ENCODE results near the gene OLFML1.

OLFML1 gene

DNA sequence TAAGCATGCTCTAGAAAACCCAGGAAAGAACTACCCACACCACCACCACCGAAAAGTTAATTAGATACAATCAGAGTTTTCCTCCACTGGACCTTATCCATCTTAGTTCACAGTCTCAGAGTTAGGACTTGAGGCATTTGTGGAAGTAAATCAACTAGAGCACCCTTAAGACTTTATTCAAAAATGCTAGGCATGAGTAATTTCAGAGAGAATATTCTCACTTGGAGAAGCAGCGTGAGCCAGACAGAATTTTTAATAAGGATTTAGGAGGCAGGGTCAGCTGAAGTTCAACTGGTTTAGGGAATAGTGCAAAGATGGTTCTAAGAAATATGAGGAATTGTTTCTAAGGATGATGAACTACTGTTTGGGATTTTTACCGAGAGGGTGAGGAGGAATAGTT, 1.2 kb upstream of the OLFML1 start:
- no peak for DNase-seq

DNA sequence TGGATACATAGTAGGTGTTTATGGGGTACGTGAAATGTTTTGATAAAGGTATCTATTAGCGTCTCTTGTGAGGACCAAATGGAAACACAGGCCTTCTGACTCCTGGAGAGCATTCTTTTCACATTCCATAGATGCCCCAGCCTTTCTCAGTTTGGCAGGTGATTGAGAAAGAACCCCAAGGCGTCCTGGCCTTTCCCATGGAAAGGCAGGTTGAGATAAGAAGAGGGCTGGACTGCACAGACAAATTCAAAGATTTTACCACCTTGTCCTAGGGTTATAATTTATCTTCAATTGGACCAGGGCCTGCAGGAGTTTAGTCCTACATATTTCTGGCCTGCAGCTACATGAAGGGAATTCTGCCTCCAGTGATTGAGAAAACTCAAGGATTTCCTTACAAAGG, 661 bp upstream of the OLFML1 start:
- no peak for DNase-seq

DNA sequence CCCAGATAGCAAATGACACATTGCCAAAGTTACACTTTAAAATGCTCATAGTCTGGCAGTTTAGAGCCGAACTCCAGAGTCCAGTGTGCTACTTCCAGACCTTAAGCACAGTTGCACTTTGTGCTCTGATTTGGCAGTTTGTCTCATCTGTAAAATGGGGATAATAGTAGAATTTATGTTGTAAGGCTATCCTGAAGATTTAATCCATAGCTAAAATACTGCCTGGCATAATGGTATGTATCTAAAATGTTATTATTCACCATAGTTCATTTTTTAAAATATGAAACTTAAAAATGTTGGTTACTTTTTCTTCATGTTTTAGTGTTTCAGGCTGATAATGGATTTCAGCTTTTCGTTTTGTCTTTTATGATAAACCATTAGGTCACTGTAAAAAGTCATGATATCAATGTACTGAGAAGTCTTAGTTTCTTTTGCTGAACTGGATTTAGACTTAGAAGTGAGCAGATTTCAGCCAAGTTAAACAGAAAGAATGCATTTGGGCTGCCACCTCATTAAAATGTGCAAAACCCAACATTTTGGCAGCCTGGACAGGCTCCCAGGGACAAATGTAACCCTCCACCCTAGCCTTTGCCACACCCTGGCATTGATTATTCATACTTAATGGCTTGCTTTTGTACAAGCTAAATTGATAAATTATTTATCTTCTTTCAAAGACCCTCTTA, 933 bp downstream of the OLFML1 start:
- no peak for DNase-seq

DNA sequence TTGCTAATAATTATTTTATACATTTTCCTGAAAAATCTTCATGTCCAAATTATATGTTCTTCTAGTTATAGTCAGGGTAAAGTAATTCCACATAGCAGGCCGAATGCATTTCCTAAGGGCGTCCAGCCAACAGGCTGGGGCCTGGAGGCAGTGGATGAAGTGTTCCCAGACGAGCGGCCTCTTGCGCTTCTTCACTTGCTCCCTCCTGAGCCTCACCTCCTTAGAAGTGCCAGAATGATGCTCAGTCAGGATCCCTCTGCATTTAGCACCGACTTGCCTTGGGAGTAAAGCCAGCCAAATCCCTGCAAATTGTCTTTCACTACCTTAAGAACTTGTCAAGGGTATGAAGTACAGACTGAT, 1.5 kb downstream of the OLFML1 start:
- no peak for DNase-seq

DNA sequence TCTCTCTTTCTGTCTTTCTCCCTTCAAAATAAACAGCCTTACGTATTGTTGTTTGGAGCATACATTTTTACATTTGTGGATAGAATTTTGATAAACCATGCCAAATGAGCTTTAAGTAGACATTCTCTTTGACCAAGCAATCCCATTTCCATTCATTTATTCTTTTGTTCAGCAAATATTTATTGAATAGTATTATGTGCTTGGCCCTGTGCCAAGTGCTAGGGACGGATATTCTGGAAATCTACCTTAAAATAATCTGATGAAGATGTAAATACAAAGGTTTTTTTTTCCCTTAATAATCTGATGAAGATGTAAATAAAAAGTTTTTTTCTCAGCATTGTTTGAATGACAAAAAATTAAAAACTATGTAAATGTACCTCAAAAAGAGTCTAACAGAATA, 2.1 kb downstream of the OLFML1 start:
- DNase-seq = no peak

DNA sequence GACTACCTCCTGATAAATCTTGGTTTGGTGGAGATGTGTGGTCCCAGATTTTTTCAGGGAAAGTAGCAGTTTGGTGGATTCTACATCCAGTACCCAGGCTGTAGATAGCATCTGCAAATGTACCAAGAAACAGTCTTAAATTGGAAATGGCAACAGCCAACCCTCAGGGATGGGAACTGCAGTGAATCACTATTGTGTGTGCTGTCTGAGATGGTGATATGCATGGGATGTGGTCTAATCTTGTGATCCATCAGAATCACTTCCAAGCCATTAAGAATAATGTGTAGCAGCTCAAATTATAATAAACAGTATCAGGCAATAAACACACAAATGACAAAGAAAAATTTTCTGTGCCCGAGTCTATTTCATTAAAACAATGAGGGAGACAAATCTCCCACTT, 3.4 kb downstream of the OLFML1 start:
- DNase-seq = no peak

DNA sequence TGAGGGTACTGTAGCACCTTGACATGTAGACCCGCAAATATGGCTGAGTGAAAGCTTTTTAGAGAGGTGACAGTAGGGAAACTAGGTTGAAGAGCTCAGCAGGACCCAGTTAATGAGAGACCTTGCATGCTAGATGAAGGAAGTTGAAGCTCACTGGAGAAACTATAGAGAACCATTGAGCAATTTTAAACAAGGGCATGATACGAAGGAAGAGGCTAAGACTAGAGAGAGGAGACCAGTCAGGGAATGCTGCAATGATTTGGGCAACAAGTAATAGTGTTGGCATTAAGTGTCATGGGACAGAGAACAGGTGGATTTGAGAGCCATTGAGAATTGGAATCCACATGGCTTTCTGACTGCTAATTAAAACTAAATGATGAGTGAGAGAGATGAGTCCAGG, 4.1 kb downstream of the OLFML1 start:
- DNase-seq = no peak

DNA sequence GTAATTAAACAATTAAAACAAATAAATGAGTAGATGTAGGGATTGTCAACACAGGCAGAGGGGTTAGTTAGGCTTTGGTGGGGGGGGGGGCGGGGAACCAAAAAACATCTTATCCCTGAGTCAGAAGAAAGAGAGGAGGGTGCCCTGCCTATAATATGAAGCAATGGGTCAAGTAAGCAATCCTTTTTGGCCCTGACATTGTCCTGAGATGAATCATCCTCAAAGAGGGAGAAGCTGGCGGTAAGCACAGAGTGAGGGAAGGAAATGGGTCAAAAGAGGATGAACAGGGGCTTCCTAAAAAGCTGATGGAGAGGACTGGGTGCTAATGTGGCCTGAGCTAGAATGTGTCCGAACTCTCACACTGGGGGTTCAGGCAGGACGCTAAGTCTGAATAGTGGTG, 4.7 kb downstream of the OLFML1 start:
- DNase-seq = no peak

DNA sequence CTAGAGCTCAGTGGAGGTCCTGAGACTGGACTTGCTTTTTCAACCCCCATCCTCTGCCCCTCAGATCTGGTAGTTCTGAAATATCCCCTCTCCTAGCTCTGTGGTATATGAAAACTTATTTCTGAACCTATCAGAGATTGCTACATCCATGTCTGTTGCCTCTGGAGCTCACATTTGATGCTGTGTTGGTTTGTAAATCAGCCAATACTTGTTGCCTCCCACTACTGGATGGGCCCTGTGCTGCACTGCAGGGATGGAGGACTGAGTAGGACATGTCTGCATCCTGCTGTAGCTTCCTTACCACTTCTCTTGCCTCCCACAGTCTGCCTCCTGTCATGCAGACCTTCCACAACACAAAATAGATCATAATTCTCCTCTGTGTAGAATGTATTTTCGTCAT, 5.2 kb downstream of the OLFML1 start:
- DNase-seq = no peak

DNA sequence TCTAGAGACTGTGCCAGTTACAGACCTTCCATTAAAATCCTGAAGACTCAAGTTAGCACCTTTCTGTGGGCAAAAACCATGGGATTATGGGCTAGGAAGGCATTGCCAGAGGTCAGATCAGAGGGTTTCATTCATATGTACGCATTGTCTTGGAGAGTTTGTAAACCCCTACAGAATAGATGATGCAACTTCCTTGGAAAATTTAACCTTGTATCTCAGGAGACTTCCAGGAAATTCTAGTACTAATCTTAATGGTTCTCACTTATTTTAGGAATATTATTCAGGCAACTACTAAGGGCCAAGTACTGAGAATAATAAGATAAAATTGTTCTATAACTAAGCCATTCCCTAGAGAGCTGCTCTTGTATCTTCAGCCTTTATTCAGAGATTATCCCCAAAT, 6.9 kb downstream of the OLFML1 start:
- DNase-seq = no peak

DNA sequence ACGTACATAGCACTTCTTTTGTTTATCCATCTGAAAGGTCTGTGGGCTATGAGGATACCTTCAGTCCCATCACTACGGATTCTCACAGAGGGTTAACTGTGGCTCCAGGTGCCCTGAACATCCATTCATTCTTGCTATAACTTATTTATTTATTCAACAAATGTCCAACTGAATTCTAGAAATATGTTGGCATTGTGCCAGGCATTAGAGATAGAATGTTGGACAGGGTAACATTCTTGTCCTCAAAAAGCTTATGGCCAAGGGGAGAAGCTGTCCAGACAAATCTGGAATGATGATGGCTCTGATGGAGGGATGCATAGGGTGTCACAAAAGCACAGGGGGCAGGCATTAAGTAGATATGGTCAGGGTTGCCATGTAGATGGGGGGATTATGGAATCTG, 8.4 kb downstream of the OLFML1 start:
- DNase-seq = no peak

DNA sequence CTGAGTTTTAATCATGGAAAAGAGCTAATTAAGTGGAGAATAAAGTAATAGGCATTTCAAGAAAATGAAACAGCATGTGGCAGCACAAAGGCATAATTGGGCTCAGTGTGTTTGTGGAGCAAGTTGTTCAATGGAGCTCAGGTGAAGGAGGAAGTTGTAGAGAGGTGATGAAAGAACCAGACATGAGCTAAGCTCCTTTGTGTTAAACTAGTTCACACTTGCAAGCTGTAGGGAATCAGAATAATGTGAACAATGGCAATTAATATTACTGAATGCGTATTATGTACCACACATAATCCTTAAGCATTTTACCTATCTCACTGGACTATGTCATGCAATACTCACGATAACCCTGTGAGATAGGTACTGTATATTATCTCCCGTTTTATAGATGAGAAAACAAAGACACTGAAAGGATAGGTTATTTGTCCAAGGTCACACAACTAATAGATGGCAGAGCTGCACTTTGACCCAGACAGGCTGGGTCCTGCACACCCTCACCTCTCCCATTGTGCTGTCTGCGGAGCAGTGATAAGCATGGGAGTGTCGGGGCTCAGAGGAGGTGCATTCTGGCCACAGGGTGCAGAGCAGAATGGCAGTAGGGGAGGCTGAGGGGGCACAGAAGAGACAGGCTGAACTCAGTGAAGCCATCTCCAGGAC, 8.9 kb downstream of the OLFML1 start:
- DNase-seq = no peak

DNA sequence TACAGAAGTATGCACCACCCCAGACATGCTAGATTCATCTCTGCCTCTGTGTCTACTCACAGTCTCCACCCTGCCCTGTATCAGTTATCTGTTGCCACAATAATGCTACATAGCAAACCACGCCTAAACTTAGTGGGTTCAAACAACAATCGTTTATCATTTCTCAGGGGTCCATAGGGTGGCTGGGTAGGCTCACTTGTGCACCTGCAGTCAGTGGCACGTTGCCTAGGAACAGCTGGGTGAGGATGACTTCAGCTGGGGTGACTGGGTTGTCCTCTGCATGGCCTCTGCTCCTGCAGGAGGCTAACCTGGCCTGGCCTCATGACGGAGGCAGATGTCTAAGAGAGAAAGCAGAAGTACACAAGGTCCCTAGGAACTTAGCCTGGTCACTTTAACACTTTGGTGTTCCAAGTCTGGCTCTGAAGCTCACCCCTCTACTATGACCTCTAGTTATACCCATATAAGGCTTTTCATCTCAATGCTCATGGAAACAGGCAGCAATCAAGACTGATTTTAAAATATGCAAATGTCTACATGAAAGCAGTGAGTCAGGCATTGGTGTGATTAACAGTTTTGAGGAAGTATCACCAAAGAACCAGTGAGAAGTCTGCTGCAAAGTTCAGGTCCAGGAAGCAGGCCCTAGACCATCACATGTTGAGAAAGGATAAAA, 10.7 kb downstream of the OLFML1 start:
- DNase-seq = no peak

DNA sequence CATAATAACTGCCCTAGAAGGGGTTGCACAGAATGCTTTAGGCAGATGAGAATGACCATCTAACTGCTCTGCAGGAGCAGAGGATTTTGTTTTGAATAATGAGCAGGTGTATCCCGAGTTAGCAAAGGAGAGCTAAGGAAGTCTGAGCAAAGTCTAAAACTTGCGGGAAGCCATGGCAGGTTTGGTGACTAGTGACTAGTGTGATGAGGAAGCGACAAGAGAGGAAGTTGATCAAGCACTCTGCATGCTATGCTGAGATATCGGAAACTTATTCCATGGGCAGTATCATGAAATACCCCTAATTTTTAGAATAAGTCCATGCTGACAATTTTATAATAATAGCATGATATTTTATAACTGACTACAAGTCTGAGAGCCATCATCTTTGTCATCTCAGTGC, 12.9 kb downstream of the OLFML1 start:
- DNase-seq = no peak

DNA sequence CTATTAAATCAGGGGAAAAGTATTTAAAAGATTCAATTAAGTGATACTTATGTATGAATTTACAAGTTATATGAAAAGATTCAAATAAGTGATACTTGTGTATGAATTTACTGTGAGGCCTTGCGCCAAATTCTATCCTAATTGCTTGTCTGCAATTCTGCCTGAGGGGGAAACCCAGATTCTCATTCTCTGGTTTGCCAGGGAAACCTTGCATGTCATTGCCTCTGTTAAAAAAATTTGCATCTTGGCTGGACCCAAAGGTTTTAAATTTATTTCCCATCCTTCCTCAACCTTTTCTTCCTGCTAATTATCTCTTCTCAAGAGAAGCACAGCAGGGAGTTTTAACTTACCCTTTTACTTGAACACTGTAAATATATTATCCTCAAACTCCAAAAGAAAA, 13.8 kb downstream of the OLFML1 start:
- no peak for DNase-seq

DNA sequence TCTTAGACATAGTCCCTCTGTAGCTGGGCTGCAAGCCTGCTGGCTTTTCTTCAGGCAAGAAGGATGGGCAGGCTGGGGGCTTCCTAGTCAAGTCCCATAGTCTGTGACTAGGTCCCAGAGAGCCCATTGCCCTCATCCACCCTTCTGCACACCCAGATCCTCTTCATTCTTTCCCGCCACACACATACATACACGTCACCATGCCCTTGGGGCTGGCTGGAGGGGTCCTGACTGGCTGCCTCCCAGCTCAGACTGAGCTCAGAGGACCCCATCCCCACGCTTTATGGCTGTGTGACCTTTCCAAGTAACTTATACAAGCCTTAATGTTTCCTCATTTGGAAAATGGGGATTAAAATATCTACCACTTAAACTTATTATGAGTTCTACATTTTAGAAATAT, 14.9 kb downstream of the OLFML1 start:
- DNase-seq = no peak

DNA sequence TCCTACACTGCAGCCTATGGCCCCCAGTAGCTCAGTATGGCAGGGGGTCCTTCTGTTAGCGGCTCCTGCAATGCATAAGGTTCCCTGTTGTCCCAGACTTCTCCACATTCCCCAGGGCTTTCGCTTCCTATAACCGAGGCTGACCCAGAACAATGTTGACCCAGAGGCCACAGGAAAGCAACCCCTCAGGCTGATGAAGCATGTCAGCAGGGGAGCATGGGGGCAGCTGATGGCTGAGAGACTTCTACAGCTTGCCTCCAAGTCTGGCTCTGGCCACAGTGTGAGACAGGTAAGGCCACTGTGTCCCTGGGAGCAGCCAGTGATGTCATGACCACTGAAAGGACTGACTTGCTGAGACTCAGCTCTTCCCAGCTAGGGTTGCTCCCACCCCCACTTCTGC, 15.9 kb downstream of the OLFML1 start:
- DNase-seq = no peak

DNA sequence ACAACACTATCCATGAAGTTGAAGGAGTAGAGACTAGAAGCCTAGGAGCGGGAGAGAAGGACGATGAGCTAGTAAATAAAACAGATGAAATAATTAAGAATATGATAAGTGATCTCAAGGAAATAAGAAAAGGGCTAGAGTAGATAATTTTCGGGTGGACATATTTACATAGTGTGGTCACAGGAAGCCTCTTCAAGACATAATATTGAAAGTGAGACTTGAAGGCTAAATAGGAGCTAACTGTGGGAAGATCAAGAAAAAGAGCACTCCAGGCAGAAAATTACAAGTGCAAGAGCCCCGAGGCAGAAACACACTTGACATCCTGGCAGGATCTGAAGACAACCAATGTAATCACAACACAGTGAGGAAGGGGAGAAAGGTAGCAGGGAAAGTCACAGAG, 16.6 kb downstream of the OLFML1 start:
- no peak for DNase-seq

DNA sequence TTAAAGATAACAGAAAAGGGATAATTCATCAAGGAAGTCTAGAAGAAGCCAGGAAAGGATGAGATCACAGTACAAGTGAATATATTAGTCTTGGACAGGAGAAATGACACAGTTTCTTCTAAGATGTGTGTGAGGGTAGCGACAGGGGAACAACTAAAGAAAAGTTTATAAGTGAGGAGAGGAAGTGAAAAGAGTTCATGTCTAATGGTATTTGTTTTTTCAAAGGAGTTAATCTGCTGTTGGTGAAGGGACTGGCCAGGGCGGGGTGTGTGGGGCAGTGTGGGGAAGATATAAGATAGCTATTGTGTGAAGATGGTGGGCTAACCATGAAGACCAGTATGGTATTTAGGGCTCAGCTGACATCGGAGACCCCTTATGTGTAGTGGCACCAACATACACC, 20.9 kb downstream of the OLFML1 start:
- no peak for DNase-seq

DNA sequence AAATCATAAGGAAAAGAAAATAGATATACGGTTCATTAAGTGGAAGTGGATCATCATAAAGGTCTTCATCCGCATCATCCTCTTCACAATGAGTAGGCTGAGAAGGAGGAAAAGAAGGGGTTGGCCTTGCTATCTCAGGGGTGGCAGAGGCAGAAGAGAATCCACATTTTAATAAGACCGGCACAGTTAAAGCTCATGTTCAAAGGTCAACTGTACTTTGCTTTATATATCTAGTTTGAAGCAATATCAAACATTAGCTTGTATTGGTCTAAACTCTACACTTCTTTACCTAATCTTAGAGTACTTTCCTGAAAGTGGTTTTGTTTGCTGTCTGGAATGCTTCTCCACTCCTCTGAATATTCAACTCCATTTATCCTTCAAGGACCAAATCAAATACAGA, 22.8 kb downstream of the OLFML1 start:
- no peak for DNase-seq

DNA sequence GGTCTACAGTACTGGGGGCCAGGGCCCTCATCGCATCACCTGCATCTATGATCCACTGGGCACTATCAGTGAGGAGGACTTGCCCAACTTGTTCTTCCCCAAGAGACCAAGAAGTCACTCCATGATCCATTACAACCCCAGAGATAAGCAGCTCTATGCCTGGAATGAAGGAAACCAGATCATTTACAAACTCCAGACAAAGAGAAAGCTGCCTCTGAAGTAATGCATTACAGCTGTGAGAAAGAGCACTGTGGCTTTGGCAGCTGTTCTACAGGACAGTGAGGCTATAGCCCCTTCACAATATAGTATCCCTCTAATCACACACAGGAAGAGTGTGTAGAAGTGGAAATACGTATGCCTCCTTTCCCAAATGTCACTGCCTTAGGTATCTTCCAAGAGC, 24.7 kb downstream of the OLFML1 start:
- no peak for DNase-seq

DNA sequence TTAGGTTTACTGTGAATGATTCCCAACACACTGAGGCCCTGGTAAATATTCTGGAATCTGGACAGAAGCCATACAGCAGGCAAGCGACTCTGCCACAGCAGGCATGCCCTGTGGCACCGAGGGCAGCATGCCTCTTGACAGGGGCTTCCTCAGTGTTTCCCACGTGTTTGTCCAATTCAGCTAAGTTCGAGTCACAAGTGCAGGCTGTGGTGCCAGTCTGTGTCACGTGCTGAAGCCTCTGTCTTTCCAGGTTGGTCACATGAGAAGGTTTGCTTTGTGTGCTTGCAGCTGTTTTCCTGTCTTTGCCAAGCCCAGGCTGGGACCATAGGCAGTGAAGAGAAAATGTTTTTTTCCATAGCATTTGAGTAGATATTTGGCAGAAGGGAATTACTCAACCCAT, 26.1 kb downstream of the OLFML1 start:
- no peak for DNase-seq

DNA sequence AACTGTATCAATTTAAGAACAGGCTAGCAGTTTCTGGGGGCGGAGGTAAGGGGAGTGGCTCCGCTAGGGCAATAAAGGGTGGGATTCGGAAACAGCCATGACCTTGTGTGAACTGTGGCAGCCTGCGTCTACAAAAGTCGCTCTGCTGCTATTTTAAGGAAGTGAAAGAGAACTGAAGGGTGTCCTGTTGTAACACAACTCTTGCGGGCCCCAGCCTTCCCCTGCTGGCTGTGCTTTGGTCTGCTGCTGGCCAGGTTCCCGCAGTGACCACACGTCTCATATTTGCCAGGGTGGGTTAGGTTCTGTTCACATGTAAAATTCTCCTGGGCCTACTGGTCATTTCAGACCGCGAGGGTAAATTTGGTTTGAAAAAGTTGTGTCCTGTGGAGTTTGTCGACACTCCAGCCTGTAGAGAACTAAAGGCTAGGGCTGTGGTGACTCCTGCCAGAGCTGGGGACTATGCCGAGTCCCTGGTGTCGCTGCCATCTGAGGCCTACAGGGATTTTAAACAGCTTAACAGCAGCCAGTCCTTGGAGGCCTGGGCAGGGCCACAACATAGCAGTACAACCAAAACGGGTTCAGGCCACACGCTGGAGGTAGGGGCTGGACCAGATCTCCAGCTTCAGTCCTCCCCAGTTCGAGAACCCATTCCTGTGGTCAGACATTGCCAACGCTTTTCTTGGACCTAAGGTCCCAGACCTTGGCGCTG, 27.4 kb downstream of the OLFML1 start:
- DNase-seq = no peak

Measured in activated CD4-positive, alpha-beta T cell treated with anti-CD3 and anti-CD28 coated beads, Interleukin-10, Interleukin-2, amounts not matched to agents 100 ng/mL and 50 ng/mL, durations not matched to agents 16 hours and 8 hours (primary cell).